ENCODE results near the gene NCBP3.

NCBP3 gene

GRCh38 chr17:3880983-3881382 lies 34.9 kb upstream of the NCBP3 start:
- WGBS = 92% methylated on average over 7 of the region's 7 CpGs
- H3K36me3 ChIP-seq (ENCODE audit: insufficient read depth, low read length) = peaks cover 32% of the 10 kb centered on the region
- H3K4me3 ChIP-seq (ENCODE audit: low read length) = no peak overlapping the region
- H3K27me3 ChIP-seq (ENCODE audit: insufficient read depth, low read length) = no peaks in the 10 kb centered on the region
- no peak overlapping the region for H3K9ac ChIP-seq (ENCODE audit: low read depth, low read length)
- peaks cover 5% of the 10 kb centered on the region; the same call in 1 of the 2 replicates for H3K4me1 ChIP-seq (ENCODE audit: insufficient read depth, low read length)
- no peaks in the 10 kb centered on the region for H3K9me3 ChIP-seq (ENCODE audit: insufficient read depth, low read depth, low read length)
- H3K27ac ChIP-seq (ENCODE audit: low read depth, low read length) = no peak overlapping the region

GRCh38 chr17:3879591-3880417 lies 33.8 kb upstream of the NCBP3 start:
- H3K27me3 ChIP-seq (ENCODE audit: insufficient read depth, low read length) = no peaks in the 10 kb centered on the region
- no peaks in the 10 kb centered on the region for H3K9me3 ChIP-seq (ENCODE audit: insufficient read depth, low read depth, low read length)
- H3K36me3 ChIP-seq (ENCODE audit: insufficient read depth, low read length) = peaks cover 37% of the 10 kb centered on the region
- WGBS = 83% methylated on average over 24 of the region's 25 CpGs
- no peak overlapping the region for H3K27ac ChIP-seq (ENCODE audit: low read depth, low read length)
- H3K9ac ChIP-seq (ENCODE audit: low read depth, low read length) = no peak overlapping the region
- H3K4me3 ChIP-seq (ENCODE audit: low read length) = no peak overlapping the region
- H3K4me1 ChIP-seq (ENCODE audit: insufficient read depth, low read length) = peaks cover 5% of the 10 kb centered on the region; the same call in 1 of the 2 replicates

- Histone ChIP-seq H3K9me3 (ENCODE audit: insufficient read depth, low read depth, low read length) (no peaks in the 10 kb centered on the region), H3K27ac (ENCODE audit: low read depth, low read length) (no peak overlapping the region), H3K27me3 (ENCODE audit: insufficient read depth, low read length) (no peaks in the 10 kb centered on the region), H3K4me3 (ENCODE audit: low read length) (no peak overlapping the region), H3K4me1 (ENCODE audit: insufficient read depth, low read length) (peaks cover 5% of the 10 kb centered on the region; the same call in 1 of the 2 replicates), H3K36me3 (ENCODE audit: insufficient read depth, low read length) (peaks cover 31% of the 10 kb centered on the region), H3K9ac (ENCODE audit: low read depth, low read length) (no peak overlapping the region)
- 73% methylated on average over 5 of the region's 5 CpGs for WGBS
These were observed 33.1 kb upstream of the NCBP3 start for GRCh38 chr17:3879186-3879585.

GRCh38 chr17:3877220-3877619 lies 31.2 kb upstream of the NCBP3 start:
- H3K9ac ChIP-seq (ENCODE audit: low read depth, low read length) = no peak overlapping the region

GRCh38 chr17:3875317-3875716 lies 29.3 kb upstream of the NCBP3 start:
- WGBS = 93% methylated on average over 7 of the region's 7 CpGs
- Histone ChIP-seq H3K4me3 (ENCODE audit: low read length) (no peak overlapping the region), H3K9ac (ENCODE audit: low read depth, low read length) (no peak overlapping the region), H3K4me1 (ENCODE audit: insufficient read depth, low read length) (peaks cover 5% of the 10 kb centered on the region; the same call in 1 of the 2 replicates), H3K27ac (ENCODE audit: low read depth, low read length) (no peak overlapping the region), H3K9me3 (ENCODE audit: insufficient read depth, low read depth, low read length) (no peaks in the 10 kb centered on the region), H3K36me3 (ENCODE audit: insufficient read depth, low read length) (peaks cover 39% of the 10 kb centered on the region), H3K27me3 (ENCODE audit: insufficient read depth, low read length) (no peaks in the 10 kb centered on the region)

More at GRCh38 chr17:3877220-3877619, 31.2 kb upstream of the NCBP3 start:
- H3K4me3 ChIP-seq (ENCODE audit: low read length) = no peak overlapping the region
- peaks cover 5% of the 10 kb centered on the region; the same call in 1 of the 2 replicates for H3K4me1 ChIP-seq (ENCODE audit: insufficient read depth, low read length)
- no peaks in the 10 kb centered on the region for H3K27me3 ChIP-seq (ENCODE audit: insufficient read depth, low read length)
- H3K9me3 ChIP-seq (ENCODE audit: insufficient read depth, low read depth, low read length) = no peaks in the 10 kb centered on the region
- WGBS = 92% methylated on average over 7 of the region's 8 CpGs
- no peak overlapping the region for H3K27ac ChIP-seq (ENCODE audit: low read depth, low read length)
- H3K36me3 ChIP-seq (ENCODE audit: insufficient read depth, low read length) = peaks cover 41% of the 10 kb centered on the region

GRCh38 chr17:3873862-3874261 lies 27.8 kb upstream of the NCBP3 start:
- H3K4me1 ChIP-seq (ENCODE audit: insufficient read depth, low read length) = no peaks in the 10 kb centered on the region
- no peak overlapping the region for H3K4me3 ChIP-seq (ENCODE audit: low read length)
- 95% methylated on average over 10 of the region's 10 CpGs for WGBS
- H3K9ac ChIP-seq (ENCODE audit: low read depth, low read length) = no peak overlapping the region
- H3K27me3 ChIP-seq (ENCODE audit: insufficient read depth, low read length) = no peaks in the 10 kb centered on the region
- H3K27ac ChIP-seq (ENCODE audit: low read depth, low read length) = no peak overlapping the region
- H3K36me3 ChIP-seq (ENCODE audit: insufficient read depth, low read length) = peaks cover 39% of the 10 kb centered on the region
- H3K9me3 ChIP-seq (ENCODE audit: insufficient read depth, low read depth, low read length) = no peaks in the 10 kb centered on the region

- no peak overlapping the region for H3K27ac ChIP-seq (ENCODE audit: low read depth, low read length)
- H3K4me1 ChIP-seq (ENCODE audit: insufficient read depth, low read length) = no peaks in the 10 kb centered on the region
- H3K9me3 ChIP-seq (ENCODE audit: insufficient read depth, low read depth, low read length) = no peaks in the 10 kb centered on the region
- H3K4me3 ChIP-seq (ENCODE audit: low read length) = no peak overlapping the region
- H3K9ac ChIP-seq (ENCODE audit: low read depth, low read length) = no peak overlapping the region
- H3K27me3 ChIP-seq (ENCODE audit: insufficient read depth, low read length) = no peaks in the 10 kb centered on the region
- WGBS = 89% methylated on average over 11 of the region's 11 CpGs
- peaks cover 28% of the 10 kb centered on the region for H3K36me3 ChIP-seq (ENCODE audit: insufficient read depth, low read length)
These were observed 24.8 kb upstream of the NCBP3 start for GRCh38 chr17:3870871-3871306.

- peaks cover 9% of the 10 kb centered on the region for H3K36me3 ChIP-seq (ENCODE audit: insufficient read depth, low read length)
- H3K4me3 ChIP-seq (ENCODE audit: low read length) = no peak overlapping the region
- H3K9me3 ChIP-seq (ENCODE audit: insufficient read depth, low read depth, low read length) = no peaks in the 10 kb centered on the region
- H3K27me3 ChIP-seq (ENCODE audit: insufficient read depth, low read length) = no peaks in the 10 kb centered on the region
- no peak overlapping the region for H3K9ac ChIP-seq (ENCODE audit: low read depth, low read length)
- H3K27ac ChIP-seq (ENCODE audit: low read depth, low read length) = no peak overlapping the region
- WGBS = 86% methylated on average over 11 of the region's 11 CpGs
- H3K4me1 ChIP-seq (ENCODE audit: insufficient read depth, low read length) = no peaks in the 10 kb centered on the region
These were observed 21.6 kb upstream of the NCBP3 start for GRCh38 chr17:3867606-3868005.

- H3K9me3 ChIP-seq (ENCODE audit: insufficient read depth, low read depth, low read length) = no peaks in the 10 kb centered on the region
- peaks cover 4% of the 10 kb centered on the region for H3K36me3 ChIP-seq (ENCODE audit: insufficient read depth, low read length)
- 92% methylated on average over 17 of the region's 17 CpGs for WGBS
These were observed 21.1 kb upstream of the NCBP3 start for GRCh38 chr17:3867106-3867505.

GRCh38 chr17:3866276-3866675 lies 20.2 kb upstream of the NCBP3 start:
- Histone ChIP-seq H3K27me3 (ENCODE audit: insufficient read depth, low read length) (no peaks in the 10 kb centered on the region), H3K4me3 (ENCODE audit: low read length) (no peak overlapping the region), H3K36me3 (ENCODE audit: insufficient read depth, low read length) (peaks cover under 1% of the 10 kb centered on the region; the same call in 1 of the 2 replicates), H3K4me1 (ENCODE audit: insufficient read depth, low read length) (no peaks in the 10 kb centered on the region), H3K27ac (ENCODE audit: low read depth, low read length) (no peak overlapping the region), H3K9ac (ENCODE audit: low read depth, low read length) (no peak overlapping the region), H3K9me3 (ENCODE audit: insufficient read depth, low read depth, low read length) (no peaks in the 10 kb centered on the region)
- 96% methylated on average over 21 of the region's 21 CpGs for WGBS

More at GRCh38 chr17:3867106-3867505, 21.1 kb upstream of the NCBP3 start:
- Histone ChIP-seq H3K27me3 (ENCODE audit: insufficient read depth, low read length) (no peaks in the 10 kb centered on the region), H3K9ac (ENCODE audit: low read depth, low read length) (no peak overlapping the region), H3K27ac (ENCODE audit: low read depth, low read length) (no peak overlapping the region), H3K4me1 (ENCODE audit: insufficient read depth, low read length) (no peaks in the 10 kb centered on the region), H3K4me3 (ENCODE audit: low read length) (no peak overlapping the region)

GRCh38 chr17:3865176-3865575 lies 19.1 kb upstream of the NCBP3 start:
- no peak overlapping the region for H3K9ac ChIP-seq (ENCODE audit: low read depth, low read length)

More at GRCh38 chr17:3865176-3865575, 19.1 kb upstream of the NCBP3 start:
- WGBS = 91% methylated on average over 8 of the region's 8 CpGs
- Histone ChIP-seq H3K9me3 (ENCODE audit: insufficient read depth, low read depth, low read length) (no peaks in the 10 kb centered on the region), H3K27me3 (ENCODE audit: insufficient read depth, low read length) (no peaks in the 10 kb centered on the region), H3K36me3 (ENCODE audit: insufficient read depth, low read length) (peaks cover 9% of the 10 kb centered on the region), H3K4me3 (ENCODE audit: low read length) (no peak overlapping the region), H3K27ac (ENCODE audit: low read depth, low read length) (no peak overlapping the region), H3K4me1 (ENCODE audit: insufficient read depth, low read length) (no peaks in the 10 kb centered on the region)

Measured in HUES64 (cell line).